T-helper 17 cell (primary cell): ENCODE results near the gene SLC25A3. TPM values are rescaled to one million over a fixed set of nuclear protein-coding genes. Genes with fewer than 3 reads are reported as not detected.

ENCODE experiments used
- ATAC-seq: fragments of 150-1000 bp; cut with Tn5 transposase; 2 replicates; pipeline ENCODE4 v1.10.0; 2021; ENCODE audit warnings: mild to moderate bottlenecking, moderate library complexity
- DNase-seq, 3 donors: peaks; one replicate each; pipeline versions ENCODE4 v3.0.0 to v3.0.0-alpha.2; 2020 to 2021
- H3K9me3 ChIP-seq: one replicate; pipeline ENCODE4 v1.7.0; 2013; ENCODE audit warnings: low read length, mild to moderate bottlenecking; ENCODE audit not compliant: control insufficient read depth, poor library complexity, severe bottlenecking
- H3K27ac Mint-ChIP-seq: one replicate; pipeline ENCODE4 v1.8.0; 2022; ENCODE audit warnings: mild to moderate bottlenecking, moderate library complexity, mixed read lengths
- H3K27me3 Mint-ChIP-seq: one replicate; pipeline ENCODE4 v1.8.0; 2022; ENCODE audit warnings: mixed read lengths
- H3K36me3 Mint-ChIP-seq: one replicate; pipeline ENCODE4 v1.8.0; 2022; ENCODE audit warnings: low read depth, mixed read lengths
- H3K4me1 Mint-ChIP-seq: one replicate; pipeline ENCODE4 v1.8.0; 2022; ENCODE audit warnings: mild to moderate bottlenecking, mixed read lengths
- H3K4me3 Mint-ChIP-seq: one replicate; pipeline ENCODE4 v1.8.0; 2022; ENCODE audit warnings: mild to moderate bottlenecking, moderate library complexity, mixed read lengths
- total RNA-seq, 4 donors: library from RNA in 2 of 4; stranded (reverse) in 2 of 4; gene quantifications; one replicate each; pipeline ENCODE4 v1.2.3 and lab custom pipeline; 2022 to 2026

Gene SLC25A3
- total RNA-seq, 2 donors from 2014 or later, result 391 to 469 TPM

- Mint-ChIP-seq H3K36me3 (peaks cover 10% of the 10 kb centered on the region), H3K27me3 (no peaks in the 10 kb centered on the region), H3K27ac (peak overlapping the region; percentile 47), H3K4me3 (peak overlapping the region; percentile 98), H3K4me1 (peaks cover 21% of the 10 kb centered on the region)
- DNase-seq (no peak), ATAC-seq (no peak)
- H3K9me3 ChIP-seq, result no peaks in the 10 kb centered on the region
Measured at GRCh38 chr12:98646294-98647090, 53.0 kb downstream of the SLC25A3 start.

DNA sequence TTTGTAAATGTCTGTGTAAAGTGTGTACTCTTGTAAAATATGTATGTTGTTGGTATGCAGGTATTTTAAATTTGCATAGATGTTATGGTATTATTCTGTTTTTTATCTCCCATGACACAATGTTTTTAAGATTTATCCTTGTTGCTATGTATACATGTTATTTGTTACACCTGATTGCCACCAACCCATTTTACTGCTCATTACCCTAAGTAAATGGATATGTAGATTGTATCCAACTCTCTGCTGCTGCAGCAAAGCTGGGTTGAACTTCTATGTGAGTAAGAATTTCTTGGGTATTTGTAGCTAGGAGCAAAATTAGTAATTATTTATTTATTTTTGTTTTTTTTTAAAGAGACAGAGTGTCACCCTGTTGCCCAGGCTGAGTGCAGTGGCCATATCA, 57.8 kb downstream of the SLC25A3 start:
- H3K4me1 Mint-ChIP-seq, result peaks cover 19% of the 10 kb centered on the region
- ATAC-seq (no peak), DNase-seq (no peak)
- no peaks in the 10 kb centered on the region for H3K27me3 Mint-ChIP-seq
- H3K4me3 Mint-ChIP-seq, result no peak overlapping the region
- peaks cover 7% of the 10 kb centered on the region for H3K36me3 Mint-ChIP-seq
- no peaks in the 10 kb centered on the region for H3K9me3 ChIP-seq
- peak overlapping the region; percentile 34 for H3K27ac Mint-ChIP-seq

- H3K4me3 Mint-ChIP-seq, result no peak overlapping the region
- no peak overlapping the region for H3K27ac Mint-ChIP-seq
- peaks cover 19% of the 10 kb centered on the region for H3K4me1 Mint-ChIP-seq
- H3K27me3 Mint-ChIP-seq, result no peaks in the 10 kb centered on the region
- ATAC-seq, result peak; percentile 51
- no peaks in the 10 kb centered on the region for H3K9me3 ChIP-seq
- H3K36me3 Mint-ChIP-seq, result peaks cover 13% of the 10 kb centered on the region
- DNase-seq, result no peak
Measured at GRCh38 chr12:98653866-98654493, 60.5 kb downstream of the SLC25A3 start.

Other genes with a start within 250 kb of the SLC25A3 start
- gene TMPO, start 78.1 kb upstream of the SLC25A3 start, total RNA-seq, result 10 to 100 TPM; 68.1 to 79.4 TPM
- gene IKBIP, start 51.1 kb downstream of the SLC25A3 start, total RNA-seq, result 1 to 10 TPM; 2.3 to 3.1 TPM
- 10 to 100 TPM; 20.7 to 23.9 TPM for gene APAF1, start 51.6 kb downstream of the SLC25A3 start, total RNA-seq